Caco-2 (cell line): ENCODE data around the gene DYNC1H1. TPM values are rescaled to one million over a fixed set of nuclear protein-coding genes. Genes with fewer than 3 reads are reported as not detected.
"Not testable (repeated sequence)": the region's sequence is repeated elsewhere in the genome, so short reads cannot be mapped to it uniquely, and the experiment has no call there.

ENCODE experiments used
- BruUV-seq: library from RNA; stranded (reverse); fragments of 400-500 nt; replicated peaks from 2 replicates; lab custom pipeline; 2021; lab: Mats Ljungman, UMichigan
- CTCF ChIA-PET: fragments of 300-600 bp; sonication (Branson Sonifier 250); formaldehyde crosslinking; loops from one replicate; lab custom pipeline; 2022; ENCODE audit warnings: antibody characterized with exemption; lab: Charles Lee
- POLR2A ChIA-PET: fragments of 300-600 bp; sonication (Branson Sonifier 250); formaldehyde crosslinking; loops from one replicate; lab custom pipeline; 2022; ENCODE audit warnings: antibody characterized with exemption; lab: Charles Lee
- DNase-seq, 2 experiments: peaks; one replicate each; pipeline versions ENCODE4 v3.0.0 to v3.0.0-alpha.2; 2020 to 2022
- H3K27me3 ChIP-seq: replicated peaks from 2 replicates; pipeline ENCODE4 v1.6.0; 2011; ENCODE audit warnings: low read length; ENCODE audit not compliant: control insufficient read depth, insufficient read depth
- H3K36me3 ChIP-seq: 2 replicates; pipeline ENCODE4 v1.5.1; 2011; ENCODE audit warnings: low read length; ENCODE audit not compliant: control insufficient read depth, insufficient read depth
- H3K4me1 ChIP-seq: fragments of 250-450 bp; sonication (Bioruptor Pico); 2 replicates; pipeline ENCODE4 v1.5.1; 2020; ENCODE audit warnings: mild to moderate bottlenecking
- H3K4me3 ChIP-seq: 2 replicates; pipeline ENCODE4 v1.5.1; 2011; ENCODE audit warnings: low read depth, mild to moderate bottlenecking, control low read depth, low read length
- H3K9me3 ChIP-seq: fragments of 250-450 bp; sonication (Bioruptor Pico); 2 replicates; pipeline ENCODE4 v1.5.1; 2020; ENCODE audit warnings: mild to moderate bottlenecking, moderate library complexity
- H3K27ac Mint-ChIP-seq: one replicate; pipeline ENCODE4 v1.8.0; 2022; ENCODE audit warnings: mixed read lengths; ENCODE audit not compliant: unreplicated experiment
- H3K27me3 Mint-ChIP-seq: one replicate; pipeline ENCODE4 v1.8.0; 2022; ENCODE audit warnings: mixed read lengths; ENCODE audit not compliant: insufficient read depth, unreplicated experiment
- H3K36me3 Mint-ChIP-seq: one replicate; pipeline ENCODE4 v1.8.0; 2022; ENCODE audit warnings: mild to moderate bottlenecking, mixed read lengths; ENCODE audit not compliant: insufficient read depth, unreplicated experiment
- H3K4me1 Mint-ChIP-seq: one replicate; pipeline ENCODE4 v1.8.0; 2022; ENCODE audit warnings: low read depth, mixed read lengths; ENCODE audit not compliant: unreplicated experiment
- H3K4me3 Mint-ChIP-seq: one replicate; pipeline ENCODE4 v1.8.0; 2022; ENCODE audit warnings: mild to moderate bottlenecking, moderate library complexity, mixed read lengths; ENCODE audit not compliant: unreplicated experiment
- H3K9me3 Mint-ChIP-seq: one replicate; pipeline ENCODE4 v1.8.0; 2022; ENCODE audit warnings: mixed read lengths; ENCODE audit not compliant: unreplicated experiment
- CTCF ChIP-seq, 2 experiments: fragments of 200-600 bp in 1 of 2; IDR thresholded peaks; 1 replicate in 1 of 2; 2 replicates in 1 of 2; pipeline versions ENCODE4 v1.5.1 to v1.8.0; 2011 to 2022; ENCODE audit warnings: antibody characterized with exemption in 1 of 2, control low read depth in 1 of 2, inconsistent platforms in 1 of 2, low read depth in 1 of 2, low read length in 1 of 2, mild to moderate bottlenecking in 1 of 2, moderate library complexity in 1 of 2; ENCODE audit not compliant: insufficient read depth in 1 of 2, severe bottlenecking in 1 of 2, unreplicated experiment in 1 of 2
- intact Hi-C: fragments of 100-400 bp; cut with micrococcal nuclease; formaldehyde crosslinking; loops from one replicate; pipeline ENCODE4 v1.10.0; 2022; ENCODE audit not compliant: unreplicated experiment
- total RNA-seq: library from RNA; stranded (reverse); gene quantifications from 2 replicates; pipeline ENCODE4 v1.2.3, GENCODE V29; 2022

DYNC1H1 gene
- total RNA-seq, 1 experiment from 2014 or later, result 351 TPM

DNA sequence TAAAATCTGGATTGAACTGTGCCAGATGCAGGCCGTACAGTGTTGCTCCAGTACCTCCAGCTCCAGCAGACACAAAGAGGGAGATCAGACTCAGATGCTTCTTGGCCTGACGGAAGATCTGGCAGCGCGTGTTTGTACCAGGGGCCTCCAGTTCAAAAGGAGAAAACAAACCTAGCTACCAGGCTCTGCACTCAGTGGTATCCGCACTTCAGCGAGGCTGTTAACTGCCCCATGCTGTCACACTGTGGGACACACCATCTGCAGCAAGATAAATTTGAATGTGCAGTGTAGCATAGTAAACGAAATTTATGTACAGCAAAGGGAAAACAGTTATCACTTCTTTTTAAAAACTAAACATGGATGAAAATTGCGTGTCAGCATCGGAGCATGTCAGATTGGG, 5.1 kb downstream of the DYNC1H1 start:
- Mint-ChIP-seq H3K4me1 (peaks cover 7% of the 10 kb centered on the region), H3K27me3 (no peaks in the 10 kb centered on the region), H3K27ac (no peak overlapping the region), H3K9me3 (no peaks in the 10 kb centered on the region), H3K4me3 (no peak overlapping the region), H3K36me3 (peaks cover 29% of the 10 kb centered on the region)
- no peak for TF ChIP-seq CTCF (IDR thresholded peaks at IDR 0.05; ENCODE audit: insufficient read depth in 1 of 2, low read depth in 1 of 2, low read length in 1 of 2, severe bottlenecking in 1 of 2, unreplicated experiment in 1 of 2)
- ChIA-PET POLR2A (no interaction called here), CTCF (no interaction called here)
- no TSS peak for BruUV-seq
- Histone ChIP-seq H3K9me3 (no peaks in the 10 kb centered on the region), H3K4me1 (peaks cover 29% of the 10 kb centered on the region), H3K4me3 (no peak overlapping the region), H3K27me3 (no peaks in the 10 kb centered on the region), H3K36me3 (peaks cover 1% of the 10 kb centered on the region; the same call in 1 of the 2 replicates)
- DNase-seq, result peak in 1 of 2 experiments; percentile 14
- intact Hi-C loops, result loop anchor here (10.0 kb wide), 1 partner anchor 75 kb away; no protein-coding TSS in a partner anchor

- BruUV-seq, result no TSS peak
- Histone ChIP-seq H3K9me3 (no peaks in the 10 kb centered on the region), H3K4me3 (no peak overlapping the region), H3K36me3 (peaks cover 1% of the 10 kb centered on the region; the same call in 1 of the 2 replicates), H3K4me1 (peaks cover 27% of the 10 kb centered on the region), H3K27me3 (no peaks in the 10 kb centered on the region)
- Mint-ChIP-seq H3K9me3 (no peaks in the 10 kb centered on the region), H3K27me3 (no peaks in the 10 kb centered on the region), H3K36me3 (peaks cover 34% of the 10 kb centered on the region), H3K4me3 (no peak overlapping the region), H3K4me1 (peaks cover 7% of the 10 kb centered on the region), H3K27ac (no peak overlapping the region)
- POLR2A ChIA-PET, result no interaction called here
- TF ChIP-seq CTCF (IDR thresholded peaks at IDR 0.05; ENCODE audit: insufficient read depth in 1 of 2, low read depth in 1 of 2, low read length in 1 of 2, severe bottlenecking in 1 of 2, unreplicated experiment in 1 of 2), result no peak
- no peak for DNase-seq
- CTCF ChIA-PET, result no interaction called here
- intact Hi-C loops, result no loop called here
Observed at GRCh38 chr14:101970830-101971400, 6.5 kb downstream of the DYNC1H1 start.

DNA sequence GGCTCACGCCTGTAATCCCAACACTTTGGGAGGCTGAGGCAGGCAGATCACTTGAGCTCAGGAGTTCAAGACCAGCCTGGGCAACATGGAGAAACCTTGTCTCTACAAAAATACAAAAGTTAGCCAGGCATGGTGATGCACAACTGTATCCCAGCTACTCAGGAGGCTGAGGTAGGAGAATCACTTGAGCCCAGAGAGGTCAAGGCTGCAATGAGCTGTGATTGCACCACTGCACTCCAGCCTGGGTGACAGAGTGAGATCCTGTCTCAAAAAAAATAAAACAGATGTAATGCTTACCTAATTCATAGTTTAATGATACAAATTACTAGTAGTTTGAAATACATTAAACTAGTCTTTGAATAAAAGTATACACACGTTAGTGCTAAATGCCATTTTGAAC, 7.1 kb downstream of the DYNC1H1 start:
- CTCF ChIA-PET, BruUV-seq, H3K27me3 Mint-ChIP-seq, POLR2A ChIA-PET, H3K9me3 ChIP-seq, H3K4me3 Mint-ChIP-seq, H3K9me3 Mint-ChIP-seq, H3K4me1 Mint-ChIP-seq, H3K4me3 ChIP-seq, H3K27ac Mint-ChIP-seq, H3K27me3 ChIP-seq, H3K36me3 ChIP-seq, intact Hi-C loops: not testable (repeated sequence)
- peaks cover 34% of the 10 kb centered on the region for H3K36me3 Mint-ChIP-seq
- H3K4me1 ChIP-seq, result peaks cover 22% of the 10 kb centered on the region
- peak in 1 of 2 experiments; percentile 1 for DNase-seq
